ENCODE results near the gene FKBP5.

Gene FKBP5

DNA sequence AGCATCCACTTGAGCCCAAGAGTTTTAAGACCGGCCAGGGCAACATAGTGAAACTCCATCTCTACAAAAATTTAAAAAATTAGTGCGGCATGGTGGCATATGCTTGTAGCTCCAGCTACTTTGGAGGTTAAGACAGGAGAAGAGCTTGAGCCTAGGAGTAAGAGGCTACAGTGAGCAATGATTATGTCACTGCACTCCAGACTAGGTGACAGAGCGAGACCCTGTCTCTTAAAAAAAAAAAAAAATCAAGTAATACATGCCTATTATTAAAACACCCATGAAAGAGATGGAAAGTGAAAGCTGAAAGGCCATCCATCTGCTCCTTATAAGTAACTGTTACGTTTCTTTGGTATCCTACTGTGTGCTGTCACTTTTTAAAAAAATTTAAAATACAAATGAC is 66.4 kb downstream of the FKBP5 start:
- WGBS, 2 experiments: 94 to 96% methylated on average over 3 to 4 of the region's 4 CpGs
- Histone ChIP-seq H3K27ac (ENCODE audit: insufficient read depth, low read depth, low read length, poor library complexity, severe bottlenecking) (no peak overlapping the region), H3K4me3 (ENCODE audit: insufficient read depth, low read depth, low read length) (no peak overlapping the region), H3K9me3 (ENCODE audit: control insufficient read depth, low read length) (no peaks in the 10 kb centered on the region), H3K27me3 (ENCODE audit: control insufficient read depth, insufficient read depth, low read length, poor library complexity, severe bottlenecking) (no peaks in the 10 kb centered on the region), H3K4me1 (ENCODE audit: control insufficient read depth, insufficient read depth, low read length) (no peaks in the 10 kb centered on the region), H3K36me3 (ENCODE audit: control insufficient read depth, insufficient read depth, low read length) (no peaks in the 10 kb centered on the region)

DNA sequence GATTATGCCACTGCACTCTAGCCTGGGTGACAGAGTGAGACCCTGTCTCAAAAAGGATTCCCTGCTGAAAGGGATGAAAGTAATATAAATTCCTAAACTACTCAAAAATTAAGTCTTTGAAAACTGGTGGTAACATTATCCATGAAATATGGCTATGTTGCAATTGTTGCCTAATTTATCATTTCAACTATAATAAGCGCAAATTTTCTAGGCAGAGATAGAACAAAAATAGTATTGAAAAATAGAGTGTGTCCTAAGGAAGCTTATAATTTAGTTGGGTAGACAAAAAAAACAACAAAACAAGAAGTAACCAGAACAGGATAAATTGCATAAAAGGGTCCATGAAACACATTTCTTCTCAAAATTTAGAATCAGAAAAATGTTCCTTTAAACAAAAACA is 68.0 kb downstream of the FKBP5 start:
- Histone ChIP-seq H3K27me3 (ENCODE audit: control insufficient read depth, insufficient read depth, low read length, poor library complexity, severe bottlenecking) (no peaks in the 10 kb centered on the region), H3K9me3 (ENCODE audit: control insufficient read depth, low read length) (no peaks in the 10 kb centered on the region), H3K4me3 (ENCODE audit: insufficient read depth, low read depth, low read length) (no peak overlapping the region), H3K27ac (ENCODE audit: insufficient read depth, low read depth, low read length, poor library complexity, severe bottlenecking) (no peak overlapping the region), H3K36me3 (ENCODE audit: control insufficient read depth, insufficient read depth, low read length) (no peaks in the 10 kb centered on the region), H3K4me1 (ENCODE audit: control insufficient read depth, insufficient read depth, low read length) (no peaks in the 10 kb centered on the region)
- 100% methylated on average over 1 of the region's 1 CpG; no CpG with 5 or more reads in 1 of the 2 experiments for WGBS, 2 experiments

DNA sequence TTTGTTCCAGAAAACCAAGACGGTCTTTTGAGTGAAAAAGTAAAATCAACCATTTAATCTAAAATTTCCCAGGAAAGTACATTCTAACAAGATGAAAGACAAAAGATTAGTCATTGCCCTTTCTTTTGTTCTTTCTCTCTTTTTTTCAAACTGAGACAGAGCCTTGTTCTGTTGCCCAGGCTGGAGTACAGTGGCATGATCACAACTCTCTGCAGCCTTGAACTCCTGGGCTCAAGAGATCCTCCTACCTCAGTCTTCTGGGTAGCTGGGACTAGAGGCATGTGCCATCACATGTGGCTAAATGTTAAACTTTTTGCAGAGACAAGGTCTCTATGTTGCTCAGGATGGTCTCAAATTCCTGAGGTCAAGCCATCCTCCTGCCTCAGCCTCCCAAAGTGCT is 75.0 kb downstream of the FKBP5 start:
- Histone ChIP-seq H3K36me3 (ENCODE audit: control insufficient read depth, insufficient read depth, low read length) (no peaks in the 10 kb centered on the region), H3K27ac (ENCODE audit: insufficient read depth, low read depth, low read length, poor library complexity, severe bottlenecking) (no peak overlapping the region)
- 84 to 100% methylated on average over 1 of the region's 1 CpG for WGBS, 2 experiments

DNA sequence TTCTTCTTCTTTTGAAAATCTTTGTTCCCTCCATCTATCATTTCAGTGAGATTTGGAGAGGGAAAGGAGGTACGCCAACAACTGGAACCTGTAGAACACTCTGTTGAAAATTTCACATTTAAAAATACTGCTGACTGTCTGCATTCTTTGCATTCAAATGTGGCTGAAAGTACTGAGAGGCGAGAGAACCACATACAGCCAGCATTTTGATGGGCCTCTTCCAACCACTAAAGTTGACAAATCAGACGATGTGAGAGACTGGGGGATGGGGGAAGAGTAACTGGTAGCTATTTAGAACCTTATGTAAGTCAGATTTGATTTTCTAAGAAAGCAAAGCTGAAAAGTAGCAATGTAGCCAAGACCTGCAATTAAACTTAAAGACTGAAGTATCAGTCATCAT is 77.5 kb downstream of the FKBP5 start:
- 77 to 80% methylated on average over 3 of the region's 3 CpGs for WGBS, 2 experiments
- no peak overlapping the region for H3K4me3 ChIP-seq (ENCODE audit: insufficient read depth, low read depth, low read length)
- no peaks in the 10 kb centered on the region for H3K9me3 ChIP-seq (ENCODE audit: control insufficient read depth, low read length)
- no peak overlapping the region for H3K27ac ChIP-seq (ENCODE audit: insufficient read depth, low read depth, low read length, poor library complexity, severe bottlenecking)
- H3K36me3 ChIP-seq (ENCODE audit: control insufficient read depth, insufficient read depth, low read length): no peaks in the 10 kb centered on the region
- no peaks in the 10 kb centered on the region for H3K27me3 ChIP-seq (ENCODE audit: control insufficient read depth, insufficient read depth, low read length, poor library complexity, severe bottlenecking)
- H3K4me1 ChIP-seq (ENCODE audit: control insufficient read depth, insufficient read depth, low read length): no peaks in the 10 kb centered on the region

More for the DNA sequence above, 75.0 kb downstream of the FKBP5 start:
- no peaks in the 10 kb centered on the region for H3K4me1 ChIP-seq (ENCODE audit: control insufficient read depth, insufficient read depth, low read length)
- no peaks in the 10 kb centered on the region for H3K9me3 ChIP-seq (ENCODE audit: control insufficient read depth, low read length)
- no peaks in the 10 kb centered on the region for H3K27me3 ChIP-seq (ENCODE audit: control insufficient read depth, insufficient read depth, low read length, poor library complexity, severe bottlenecking)
- no peak overlapping the region for H3K4me3 ChIP-seq (ENCODE audit: insufficient read depth, low read depth, low read length)

DNA sequence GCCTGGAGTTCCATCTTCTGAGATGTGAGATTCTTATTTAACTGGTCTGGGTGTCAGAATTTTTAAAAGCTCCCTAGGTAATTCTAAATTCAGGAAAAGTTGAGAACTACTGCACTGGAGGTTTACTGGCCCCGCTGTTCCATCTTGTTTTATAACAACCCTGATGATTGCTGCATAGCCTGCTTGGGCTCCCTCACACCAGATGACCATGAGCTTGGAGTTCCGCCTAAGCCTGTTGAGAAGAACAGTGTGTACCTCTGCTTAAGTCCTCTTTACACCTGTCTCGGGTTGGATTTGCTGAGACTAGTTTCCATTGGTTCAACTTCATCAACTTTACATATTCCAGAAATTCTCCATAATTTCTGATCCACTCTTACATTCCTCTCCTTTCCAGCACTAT is 77.9 kb downstream of the FKBP5 start:
- no peaks in the 10 kb centered on the region for H3K4me1 ChIP-seq (ENCODE audit: control insufficient read depth, insufficient read depth, low read length)
- no peak overlapping the region for H3K4me3 ChIP-seq (ENCODE audit: insufficient read depth, low read depth, low read length)
- no peaks in the 10 kb centered on the region for H3K36me3 ChIP-seq (ENCODE audit: control insufficient read depth, insufficient read depth, low read length)
- H3K27me3 ChIP-seq (ENCODE audit: control insufficient read depth, insufficient read depth, low read length, poor library complexity, severe bottlenecking): no peaks in the 10 kb centered on the region
- 93 to 98% methylated on average over 3 of the region's 3 CpGs for WGBS, 2 experiments
- H3K27ac ChIP-seq (ENCODE audit: insufficient read depth, low read depth, low read length, poor library complexity, severe bottlenecking): no peak overlapping the region
- no peaks in the 10 kb centered on the region for H3K9me3 ChIP-seq (ENCODE audit: control insufficient read depth, low read length)

DNA sequence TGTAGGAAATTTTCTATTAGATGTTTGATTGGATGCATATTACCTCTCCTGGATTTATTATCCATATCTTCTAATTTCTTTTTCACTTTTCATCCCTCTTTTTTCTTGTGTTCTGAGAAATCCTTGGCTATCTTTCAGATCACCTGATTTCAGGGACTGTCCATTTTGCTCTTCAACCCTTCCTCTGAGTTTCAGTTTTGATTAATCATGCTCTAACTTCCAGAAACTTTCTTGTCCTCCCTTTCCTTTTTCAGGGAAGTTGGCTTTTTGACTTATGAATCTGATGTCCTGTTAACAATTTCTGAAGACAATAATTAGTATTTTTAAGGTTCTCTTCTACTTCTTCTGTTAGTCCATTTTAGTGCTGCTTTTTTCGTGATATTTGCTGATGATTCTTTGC is 79.1 kb downstream of the FKBP5 start:
- Histone ChIP-seq H3K36me3 (ENCODE audit: control insufficient read depth, insufficient read depth, low read length) (no peaks in the 10 kb centered on the region), H3K4me3 (ENCODE audit: insufficient read depth, low read depth, low read length) (no peak overlapping the region), H3K27me3 (ENCODE audit: control insufficient read depth, insufficient read depth, low read length, poor library complexity, severe bottlenecking) (no peaks in the 10 kb centered on the region), H3K27ac (ENCODE audit: insufficient read depth, low read depth, low read length, poor library complexity, severe bottlenecking) (no peak overlapping the region), H3K9me3 (ENCODE audit: control insufficient read depth, low read length) (no peaks in the 10 kb centered on the region), H3K4me1 (ENCODE audit: control insufficient read depth, insufficient read depth, low read length) (no peaks in the 10 kb centered on the region)
- WGBS, 2 experiments: 93 to 100% methylated on average over 1 of the region's 1 CpG

DNA sequence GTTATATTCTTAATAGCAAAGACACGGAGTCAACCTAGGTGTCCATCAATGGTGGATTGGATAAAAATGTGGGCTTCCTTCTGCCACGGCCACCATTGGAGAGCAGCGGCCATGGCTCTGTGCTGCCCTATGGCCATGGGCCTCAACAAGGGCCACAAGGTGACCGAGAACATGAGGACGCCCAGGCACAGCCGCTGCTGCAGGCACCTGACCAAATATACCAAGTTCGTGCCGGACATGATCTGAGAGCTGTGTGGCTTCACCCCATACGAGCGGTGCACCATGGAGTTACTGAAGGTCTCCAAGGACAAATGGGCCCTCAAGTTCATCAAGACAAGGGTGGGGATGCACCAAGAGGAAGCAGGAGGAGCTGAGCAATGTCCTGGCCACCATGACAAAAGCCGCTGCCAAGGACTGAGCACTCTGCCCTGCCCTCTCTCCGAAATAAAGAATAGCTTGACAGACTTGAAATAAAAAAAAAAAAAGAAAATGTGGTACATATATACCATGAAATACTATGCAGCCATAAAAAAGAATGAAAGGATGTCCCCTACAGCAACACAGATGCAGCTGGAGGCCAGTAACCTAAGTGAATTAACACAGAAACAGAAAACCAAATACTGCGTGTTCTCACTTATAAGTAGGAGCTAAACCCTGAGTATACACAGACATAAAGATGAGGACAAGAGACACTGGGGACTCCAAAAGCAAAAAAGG is 81.0 kb downstream of the FKBP5 start:
- 92 to 94% methylated on average over 13 of the region's 13 CpGs for WGBS, 2 experiments
- no peaks in the 10 kb centered on the region for H3K9me3 ChIP-seq (ENCODE audit: control insufficient read depth, low read length)
- no peaks in the 10 kb centered on the region for H3K4me1 ChIP-seq (ENCODE audit: control insufficient read depth, insufficient read depth, low read length)
- H3K27ac ChIP-seq (ENCODE audit: insufficient read depth, low read depth, low read length, poor library complexity, severe bottlenecking): no peak overlapping the region
- H3K36me3 ChIP-seq (ENCODE audit: control insufficient read depth, insufficient read depth, low read length): no peaks in the 10 kb centered on the region
- no peak overlapping the region for H3K4me3 ChIP-seq (ENCODE audit: insufficient read depth, low read depth, low read length)
- H3K27me3 ChIP-seq (ENCODE audit: control insufficient read depth, insufficient read depth, low read length, poor library complexity, severe bottlenecking): no peaks in the 10 kb centered on the region

DNA sequence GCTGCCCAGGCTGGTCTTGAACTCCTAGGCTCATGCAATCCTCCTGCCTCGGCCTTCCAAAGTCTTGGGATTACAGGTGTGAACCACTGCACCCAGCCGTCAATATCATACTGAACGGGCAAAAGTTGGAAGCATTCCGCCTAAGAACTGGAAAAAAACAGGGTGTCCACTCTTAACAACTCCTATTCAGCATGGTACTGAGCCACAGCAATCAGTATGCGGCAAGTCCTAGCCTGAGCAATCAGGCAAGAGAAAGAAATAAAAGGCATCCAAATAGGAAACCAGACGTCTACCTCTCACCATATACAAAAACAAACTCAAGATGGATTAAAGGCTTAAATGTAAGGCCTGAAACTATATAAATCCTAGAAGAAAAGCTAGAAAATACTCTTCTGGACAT is 83.1 kb downstream of the FKBP5 start:
- H3K4me3 ChIP-seq (ENCODE audit: insufficient read depth, low read depth, low read length): no peak overlapping the region
- 96% methylated on average over 5 to 6 of the region's 6 CpGs for WGBS, 2 experiments
- H3K27me3 ChIP-seq (ENCODE audit: control insufficient read depth, insufficient read depth, low read length, poor library complexity, severe bottlenecking): no peaks in the 10 kb centered on the region
- no peak overlapping the region for H3K27ac ChIP-seq (ENCODE audit: insufficient read depth, low read depth, low read length, poor library complexity, severe bottlenecking)
- no peaks in the 10 kb centered on the region for H3K36me3 ChIP-seq (ENCODE audit: control insufficient read depth, insufficient read depth, low read length)
- peaks cover 9% of the 10 kb centered on the region for H3K4me1 ChIP-seq (ENCODE audit: control insufficient read depth, insufficient read depth, low read length)
- no peaks in the 10 kb centered on the region for H3K9me3 ChIP-seq (ENCODE audit: control insufficient read depth, low read length)

DNA sequence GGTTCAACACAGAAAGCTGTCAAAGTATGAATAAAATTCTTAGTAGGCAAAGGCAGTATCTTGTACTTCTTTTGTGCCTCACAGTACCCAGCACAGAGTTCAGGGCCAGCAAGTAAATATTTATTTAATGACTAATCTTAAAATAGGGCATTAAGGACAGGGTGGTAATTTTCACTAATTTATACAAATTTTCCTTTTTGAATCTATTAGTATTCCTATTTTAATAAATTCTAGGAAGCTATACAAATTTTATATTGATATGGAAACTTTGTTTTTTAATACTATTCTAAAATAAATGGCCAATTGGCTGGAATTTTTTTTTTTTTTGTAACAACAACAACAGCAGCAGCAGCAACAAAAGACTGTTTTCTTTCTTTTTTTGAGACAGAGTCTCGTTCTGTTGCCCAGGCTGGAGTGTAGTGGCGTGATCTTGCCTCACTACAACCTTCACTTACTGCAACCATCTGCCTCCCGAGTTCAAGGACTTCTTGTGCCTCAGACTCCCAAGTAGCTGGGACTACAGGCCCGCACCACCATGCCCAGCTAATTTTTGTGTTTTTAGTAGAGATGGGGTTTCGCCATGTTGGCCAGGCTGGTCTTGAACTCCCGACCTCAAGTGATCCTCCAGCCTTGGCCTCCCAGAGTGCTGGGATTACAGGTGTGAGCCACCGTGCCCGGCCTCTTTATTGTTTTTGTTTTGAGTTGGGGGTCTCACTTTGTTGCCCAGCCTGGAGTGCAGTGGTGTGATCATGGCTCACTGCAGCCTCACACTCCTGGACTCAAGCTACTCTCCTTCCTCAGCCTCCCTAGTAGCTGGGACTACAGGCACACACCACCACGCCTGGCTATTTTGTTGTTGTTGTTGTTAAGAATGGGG is 85.2 kb downstream of the FKBP5 start:
- WGBS, 2 experiments: 92 to 96% methylated on average over 8 to 9 of the region's 9 CpGs

DNA sequence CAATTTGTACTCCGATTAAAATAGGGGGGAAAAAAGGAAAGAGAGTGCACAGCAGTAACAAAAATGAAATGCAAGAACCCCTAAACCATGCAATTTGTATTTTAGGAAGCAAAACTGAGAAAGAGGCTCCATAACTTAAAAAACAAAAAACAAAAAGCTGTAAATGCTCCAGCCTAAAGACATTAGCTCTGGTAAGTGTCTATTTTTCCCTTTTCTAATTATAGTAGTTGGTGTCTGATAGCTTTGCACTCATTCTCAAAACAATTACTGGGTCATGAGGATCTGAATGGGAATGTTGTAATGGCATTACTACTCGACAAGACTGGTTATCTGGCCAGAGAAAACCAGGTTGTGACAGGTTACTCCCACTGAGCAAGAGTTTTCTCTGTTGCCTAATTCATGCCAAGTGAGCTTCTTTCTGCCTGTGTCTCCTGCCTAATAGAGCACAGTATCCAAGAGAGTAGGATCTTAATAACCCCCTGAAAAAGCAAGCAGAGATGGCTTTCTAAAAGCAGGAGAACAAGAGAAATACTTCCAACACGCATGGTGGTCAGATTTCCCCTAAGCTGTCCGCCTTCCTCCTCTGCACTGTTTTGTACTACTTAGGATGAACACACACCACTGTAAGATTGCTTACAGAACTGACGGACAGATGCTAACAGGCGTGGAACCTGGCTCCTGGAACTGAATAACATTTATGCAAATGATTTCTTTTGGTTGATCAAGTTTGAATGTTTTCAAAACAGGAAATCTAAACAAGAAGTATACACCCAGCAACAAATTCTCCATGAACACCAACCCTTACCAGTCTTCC is 86.4 kb downstream of the FKBP5 start:
- H3K4me1 ChIP-seq (ENCODE audit: control insufficient read depth, insufficient read depth, low read length): peaks cover 9% of the 10 kb centered on the region
- no peaks in the 10 kb centered on the region for H3K9me3 ChIP-seq (ENCODE audit: control insufficient read depth, low read length)
- H3K27ac ChIP-seq (ENCODE audit: insufficient read depth, low read depth, low read length, poor library complexity, severe bottlenecking): peak overlapping the region; percentile 16
- no peaks in the 10 kb centered on the region for H3K36me3 ChIP-seq (ENCODE audit: control insufficient read depth, insufficient read depth, low read length)
- 86 to 87% methylated on average over 6 of the region's 6 CpGs for WGBS, 2 experiments
- H3K27me3 ChIP-seq (ENCODE audit: control insufficient read depth, insufficient read depth, low read length, poor library complexity, severe bottlenecking): no peaks in the 10 kb centered on the region
- no peak overlapping the region for H3K4me3 ChIP-seq (ENCODE audit: insufficient read depth, low read depth, low read length)

More for the DNA sequence above, 85.2 kb downstream of the FKBP5 start:
- H3K4me3 ChIP-seq (ENCODE audit: insufficient read depth, low read depth, low read length): no peak overlapping the region
- no peak overlapping the region for H3K27ac ChIP-seq (ENCODE audit: insufficient read depth, low read depth, low read length, poor library complexity, severe bottlenecking)
- H3K36me3 ChIP-seq (ENCODE audit: control insufficient read depth, insufficient read depth, low read length): no peaks in the 10 kb centered on the region
- H3K4me1 ChIP-seq (ENCODE audit: control insufficient read depth, insufficient read depth, low read length): peaks cover 9% of the 10 kb centered on the region
- no peaks in the 10 kb centered on the region for H3K27me3 ChIP-seq (ENCODE audit: control insufficient read depth, insufficient read depth, low read length, poor library complexity, severe bottlenecking)
- H3K9me3 ChIP-seq (ENCODE audit: control insufficient read depth, low read length): no peaks in the 10 kb centered on the region

Measured in ectodermal cell (in vitro differentiated cells).